ENCODE data around the gene PREP. TPM values are rescaled to one million over a fixed set of nuclear protein-coding genes. Genes with fewer than 3 reads are reported as not detected.

PREP gene
- total RNA-seq, 1 donor from 2014 or later, result 55.2 TPM

DNA sequence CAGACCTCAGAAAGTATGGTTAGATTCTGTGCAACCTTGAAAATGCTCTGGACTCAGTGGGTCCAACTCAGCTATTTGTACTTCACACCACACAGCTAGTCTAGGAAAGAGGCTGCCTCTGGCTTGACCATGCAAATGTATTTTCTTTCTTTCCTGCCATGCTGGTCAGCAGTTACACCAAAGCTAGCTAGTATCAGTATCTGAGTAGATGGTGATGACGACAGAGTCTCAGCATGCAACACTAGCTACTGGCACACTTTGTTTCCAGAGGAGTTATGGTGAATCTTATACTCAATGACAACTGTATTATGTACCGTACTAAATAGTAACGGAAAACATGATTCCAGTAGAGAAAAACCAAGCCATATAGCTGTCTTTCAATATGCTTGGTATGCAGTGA, 126.5 kb downstream of the PREP start:
- DNase-seq, result no peak
- H3K27me3 Mint-ChIP-seq, result no peaks in the 10 kb centered on the region
- peaks cover 31% of the 10 kb centered on the region for H3K36me3 Mint-ChIP-seq (ENCODE audit: low read depth)
- no peaks in the 10 kb centered on the region for H3K9me3 Mint-ChIP-seq
- no peak overlapping the region for H3K27ac Mint-ChIP-seq
- H3K4me1 Mint-ChIP-seq, result no peaks in the 10 kb centered on the region
- intact Hi-C loops (cut with micrococcal nuclease), result no loop called here
- H3K4me3 Mint-ChIP-seq, result no peak overlapping the region

DNA sequence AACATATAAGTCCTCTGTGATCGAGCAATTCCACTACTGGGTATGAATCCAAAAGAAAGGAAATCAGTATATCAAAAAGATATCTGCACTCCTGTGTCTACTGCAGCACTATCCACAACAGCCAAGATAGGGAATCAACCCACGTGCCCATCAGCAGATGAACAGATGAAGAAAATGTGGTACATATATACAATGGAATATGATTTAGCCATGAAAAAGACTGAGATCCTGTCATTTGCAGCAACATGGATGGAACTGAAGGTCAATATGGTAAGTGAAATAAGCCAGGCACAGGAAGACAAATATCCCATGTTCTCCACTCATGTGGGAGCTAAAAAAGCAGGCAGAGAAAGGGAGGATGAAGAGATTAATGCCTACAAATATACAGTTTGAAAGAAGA, 127.3 kb downstream of the PREP start:
- Mint-ChIP-seq H3K27me3 (no peaks in the 10 kb centered on the region), H3K27ac (no peak overlapping the region), H3K4me1 (no peaks in the 10 kb centered on the region)

DNA sequence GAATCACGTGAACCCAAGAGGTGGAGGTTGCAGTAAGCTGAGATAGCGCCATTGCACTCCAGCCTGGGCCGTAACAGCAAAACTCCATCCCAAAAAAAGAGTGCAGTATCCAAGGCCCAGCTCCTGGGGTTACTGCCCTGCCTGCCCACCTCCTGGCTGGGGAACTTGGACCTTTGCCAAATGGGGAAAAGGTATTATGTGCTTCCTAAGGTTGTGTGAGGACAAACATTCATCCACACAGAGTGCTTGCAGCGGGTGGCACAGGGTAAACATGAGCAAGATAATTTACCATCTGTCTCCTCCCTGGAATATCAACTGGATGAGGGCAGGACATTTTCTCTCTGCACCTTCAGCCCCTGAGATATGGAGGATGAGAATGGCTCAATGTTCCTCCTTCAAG, 128.2 kb downstream of the PREP start:
- no peak overlapping the region for H3K27ac Mint-ChIP-seq
- no peak overlapping the region for H3K4me3 Mint-ChIP-seq
- peaks cover 18% of the 10 kb centered on the region for H3K36me3 Mint-ChIP-seq (ENCODE audit: low read depth)
- no peak for DNase-seq
- intact Hi-C loops (cut with micrococcal nuclease), result no loop called here
- no peaks in the 10 kb centered on the region for H3K9me3 Mint-ChIP-seq
- H3K27me3 Mint-ChIP-seq, result no peaks in the 10 kb centered on the region
- H3K4me1 Mint-ChIP-seq, result no peaks in the 10 kb centered on the region

More for the DNA sequence above, 127.3 kb downstream of the PREP start:
- no peak overlapping the region for H3K4me3 Mint-ChIP-seq
- intact Hi-C loops (cut with micrococcal nuclease), result no loop called here
- no peak for DNase-seq
- no peaks in the 10 kb centered on the region for H3K9me3 Mint-ChIP-seq
- peaks cover 24% of the 10 kb centered on the region for H3K36me3 Mint-ChIP-seq (ENCODE audit: low read depth)

DNA sequence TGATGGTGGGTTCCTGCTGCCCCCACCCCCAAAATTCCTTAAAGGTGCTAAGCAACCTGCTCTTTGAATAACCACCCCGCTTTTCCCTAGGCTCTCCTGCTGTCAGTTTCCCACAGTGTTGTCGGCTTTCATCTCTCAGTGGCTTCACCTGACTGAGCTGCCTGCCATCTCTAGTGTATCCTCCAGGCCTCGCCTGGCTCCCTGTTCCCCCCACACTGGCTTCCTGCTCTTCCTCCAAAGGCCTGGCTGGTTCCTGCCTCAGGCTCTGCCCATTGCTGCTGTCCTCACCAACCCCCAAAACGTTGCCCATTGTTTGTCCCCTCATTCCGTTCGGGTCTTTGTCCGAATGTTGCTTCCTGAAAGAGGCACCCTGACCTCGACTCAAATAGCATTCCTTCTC, 129.3 kb downstream of the PREP start:
- H3K27me3 Mint-ChIP-seq, result no peaks in the 10 kb centered on the region
- no peak overlapping the region for H3K4me3 Mint-ChIP-seq
- peaks cover 18% of the 10 kb centered on the region for H3K36me3 Mint-ChIP-seq (ENCODE audit: low read depth)
- H3K9me3 Mint-ChIP-seq, result no peaks in the 10 kb centered on the region
- DNase-seq, result no peak
- H3K27ac Mint-ChIP-seq, result no peak overlapping the region
- intact Hi-C loops (cut with micrococcal nuclease), result no loop called here
- H3K4me1 Mint-ChIP-seq, result no peaks in the 10 kb centered on the region

DNA sequence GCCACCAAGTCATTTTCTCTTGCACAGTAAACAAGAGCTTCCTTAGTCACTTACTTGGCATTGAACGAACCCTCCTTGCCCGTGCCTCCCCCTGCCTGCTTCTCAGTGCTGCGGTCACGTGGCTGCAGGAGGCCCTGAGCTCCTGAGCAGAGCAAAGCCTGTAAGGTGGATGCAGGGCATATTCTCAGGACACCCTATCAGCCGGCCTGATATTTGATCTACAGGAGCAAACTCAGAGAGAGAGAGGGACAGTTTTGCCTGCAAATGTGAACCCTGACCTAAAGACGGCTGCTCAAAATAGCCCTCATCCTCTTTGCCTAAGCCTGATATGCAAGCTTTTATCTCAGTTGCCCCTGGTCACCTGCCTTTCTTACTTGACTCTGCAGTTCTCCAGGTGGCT, 130.1 kb downstream of the PREP start:
- H3K27me3 Mint-ChIP-seq, result no peaks in the 10 kb centered on the region
- H3K9me3 Mint-ChIP-seq, result no peaks in the 10 kb centered on the region
- no peak for DNase-seq
- H3K27ac Mint-ChIP-seq, result no peak overlapping the region
- no peak overlapping the region for H3K4me3 Mint-ChIP-seq
- H3K4me1 Mint-ChIP-seq, result no peaks in the 10 kb centered on the region
- peaks cover 18% of the 10 kb centered on the region for H3K36me3 Mint-ChIP-seq (ENCODE audit: low read depth)
- intact Hi-C loops (cut with micrococcal nuclease), result no loop called here

DNA sequence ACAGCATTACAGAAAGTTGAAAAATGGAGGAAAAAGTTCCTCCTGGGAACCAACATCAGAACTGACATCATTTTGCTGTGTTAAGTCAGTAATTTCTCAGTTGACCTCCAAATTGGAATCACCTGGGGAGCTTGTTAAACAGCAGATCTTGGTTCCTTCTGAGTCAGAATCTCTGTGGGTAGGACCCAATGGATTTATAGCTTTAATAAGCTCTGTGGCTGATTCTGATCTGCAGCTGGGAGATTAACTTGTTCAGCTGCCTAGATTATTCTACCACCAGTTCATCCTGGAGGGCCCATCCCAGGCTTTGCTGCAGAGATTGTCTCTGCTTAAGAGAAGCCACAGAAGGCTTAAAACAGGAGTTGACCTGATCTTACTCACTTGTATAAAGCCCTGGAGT, 132.4 kb downstream of the PREP start:
- intact Hi-C loops (cut with micrococcal nuclease), result no loop called here
- Mint-ChIP-seq H3K27ac (no peak overlapping the region), H3K27me3 (peaks cover 10% of the 10 kb centered on the region), H3K4me1 (no peaks in the 10 kb centered on the region), H3K4me3 (no peak overlapping the region), H3K9me3 (no peaks in the 10 kb centered on the region), H3K36me3 (ENCODE audit: low read depth) (peaks cover 2% of the 10 kb centered on the region)
- no peak for DNase-seq

DNA sequence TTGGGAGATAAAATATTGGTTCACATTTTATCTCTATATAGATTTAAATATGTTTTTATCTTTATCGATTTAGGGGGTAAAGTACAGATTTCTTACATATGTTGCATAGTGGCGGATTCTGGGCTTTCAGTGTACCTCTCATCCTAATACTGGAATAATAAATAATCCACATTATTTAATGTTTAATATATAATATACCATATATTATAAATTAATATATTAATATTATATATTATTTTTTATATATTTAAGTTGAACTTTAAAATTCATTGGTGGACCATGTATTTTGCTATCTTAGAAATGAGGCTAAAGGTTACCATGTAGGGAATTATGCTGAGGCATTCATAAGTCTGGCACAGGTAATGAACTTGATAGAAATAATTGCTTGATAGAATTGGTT, 133.5 kb downstream of the PREP start:
- no peak overlapping the region for H3K27ac Mint-ChIP-seq
- peaks cover 10% of the 10 kb centered on the region for H3K27me3 Mint-ChIP-seq
- DNase-seq, result no peak
- no peaks in the 10 kb centered on the region for H3K4me1 Mint-ChIP-seq
- no peak overlapping the region for H3K4me3 Mint-ChIP-seq
- intact Hi-C loops (cut with micrococcal nuclease), result no loop called here
- no peaks in the 10 kb centered on the region for H3K9me3 Mint-ChIP-seq
- no peaks in the 10 kb centered on the region for H3K36me3 Mint-ChIP-seq (ENCODE audit: low read depth)

DNA sequence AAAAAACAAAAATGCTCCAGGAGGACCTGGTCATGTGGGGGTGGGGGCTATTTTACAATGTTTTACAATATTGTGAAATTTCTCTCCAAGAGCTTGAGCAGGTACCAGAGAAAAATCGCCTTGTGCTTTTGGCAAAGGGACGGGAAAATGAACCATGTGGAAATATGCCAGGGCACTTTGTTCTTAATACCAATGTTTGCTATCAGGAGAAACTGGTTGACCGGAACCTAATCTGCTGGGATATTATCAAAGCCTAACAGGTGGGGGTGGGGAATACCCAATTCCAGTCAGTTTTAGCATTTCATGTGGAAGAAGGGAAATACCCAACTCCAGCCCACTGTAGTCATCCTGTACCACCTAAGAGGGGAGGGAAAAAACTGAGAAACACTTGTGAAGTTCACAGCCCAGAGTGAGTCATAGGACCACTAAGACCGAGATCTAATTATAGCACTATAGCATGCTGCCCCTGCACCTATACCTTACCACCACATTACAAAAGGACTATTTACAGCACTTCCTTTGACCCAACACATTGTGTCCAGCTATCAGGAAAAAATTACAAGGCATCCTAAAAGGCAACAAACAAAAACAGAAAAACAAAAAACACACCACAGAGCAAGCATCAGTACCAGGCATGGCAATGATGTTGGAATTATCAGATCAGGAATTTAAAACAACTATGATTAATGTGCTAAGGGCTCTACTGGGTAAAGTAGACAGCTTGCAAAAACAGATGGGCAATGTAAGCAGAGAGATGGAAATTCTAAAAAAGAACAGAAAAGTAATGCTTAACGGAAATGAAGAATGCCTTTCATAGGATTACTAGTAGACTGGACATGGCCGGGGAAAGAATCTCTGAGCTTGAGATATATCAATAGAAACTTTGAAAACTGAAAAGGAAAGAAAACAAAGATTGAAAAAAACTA, 138.9 kb downstream of the PREP start:
- H3K4me3 Mint-ChIP-seq, result no peak overlapping the region
- H3K27me3 Mint-ChIP-seq, result peaks cover 12% of the 10 kb centered on the region
- H3K27ac Mint-ChIP-seq, result no peak overlapping the region
- H3K9me3 Mint-ChIP-seq, result no peaks in the 10 kb centered on the region
- intact Hi-C loops (cut with micrococcal nuclease), result no loop called here
- H3K36me3 Mint-ChIP-seq (ENCODE audit: low read depth), result no peaks in the 10 kb centered on the region
- no peak for DNase-seq
- H3K4me1 Mint-ChIP-seq, result peaks cover 7% of the 10 kb centered on the region

DNA sequence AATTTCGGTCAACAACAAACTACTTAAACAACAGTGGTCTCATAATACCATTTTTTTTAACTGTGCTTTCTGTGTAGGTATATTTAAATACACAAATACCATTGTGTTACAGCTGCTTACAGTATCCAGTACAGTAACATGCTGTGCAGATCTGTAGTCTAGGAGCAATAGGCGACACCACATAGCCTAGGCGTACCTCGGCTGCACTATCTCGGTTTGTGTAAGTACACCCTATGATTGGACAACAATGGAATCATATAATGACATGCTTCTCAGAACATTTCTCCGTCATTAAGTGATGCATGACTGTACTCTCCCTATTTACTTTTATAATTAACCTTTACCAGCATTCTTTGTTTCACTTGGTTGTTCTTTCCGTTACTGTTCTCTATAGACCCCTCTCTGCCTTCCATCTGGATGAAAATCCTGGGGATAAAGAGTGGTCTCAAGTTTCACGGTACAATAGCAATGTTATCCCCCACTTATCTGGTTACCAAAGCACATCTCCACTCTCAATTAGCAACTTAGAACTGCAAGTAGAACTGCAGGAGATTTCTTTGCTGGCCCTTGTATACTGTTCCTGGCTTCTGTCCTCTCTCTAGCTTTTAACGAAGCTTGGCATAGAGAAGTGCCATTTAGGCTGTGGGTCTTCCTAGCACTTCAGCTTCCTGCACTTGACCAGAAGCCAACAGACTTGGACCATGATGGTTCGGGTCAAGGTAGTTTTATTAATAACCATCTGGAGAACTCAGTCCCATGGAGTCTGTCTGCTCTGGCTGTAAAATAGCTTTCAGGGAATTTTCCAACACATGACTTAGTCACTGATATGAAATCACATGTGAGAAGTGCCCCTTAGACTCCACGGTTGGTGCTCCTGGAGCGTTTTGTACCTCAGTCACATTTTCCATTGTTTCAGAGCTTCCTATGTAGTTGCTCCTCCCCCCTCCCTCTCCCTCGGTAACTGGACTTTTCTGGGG, 142.7 kb downstream of the PREP start:
- DNase-seq, result no peak
- H3K9me3 Mint-ChIP-seq, result no peaks in the 10 kb centered on the region
- H3K4me1 Mint-ChIP-seq, result peaks cover 7% of the 10 kb centered on the region
- no peaks in the 10 kb centered on the region for H3K36me3 Mint-ChIP-seq (ENCODE audit: low read depth)
- peaks cover 8% of the 10 kb centered on the region for H3K27me3 Mint-ChIP-seq
- no peak overlapping the region for H3K27ac Mint-ChIP-seq
- intact Hi-C loops (cut with micrococcal nuclease), result no loop called here
- H3K4me3 Mint-ChIP-seq, result no peak overlapping the region

DNA sequence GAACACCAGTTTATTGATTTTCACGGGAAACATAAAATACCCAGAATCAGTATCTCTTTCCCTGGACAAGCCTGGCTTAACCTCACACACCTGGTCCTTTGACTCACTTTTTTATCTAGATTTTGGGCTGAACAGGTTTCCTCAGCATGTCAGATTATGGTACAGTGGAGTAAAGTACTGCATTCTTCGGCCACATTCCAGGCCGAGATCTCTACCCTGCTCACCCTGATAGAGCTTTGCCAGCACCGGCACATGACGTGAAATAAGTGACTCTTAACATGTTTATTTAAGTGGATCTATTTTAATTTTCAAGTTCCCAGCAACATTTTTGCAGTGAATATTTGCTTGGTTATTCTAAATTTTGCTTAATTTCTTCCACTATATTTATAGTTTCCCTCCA, 144.1 kb downstream of the PREP start:
- H3K4me3 Mint-ChIP-seq, result no peak overlapping the region
- H3K4me1 Mint-ChIP-seq, result peaks cover 3% of the 10 kb centered on the region
- peaks cover 3% of the 10 kb centered on the region for H3K9me3 Mint-ChIP-seq
- H3K36me3 Mint-ChIP-seq (ENCODE audit: low read depth), result no peaks in the 10 kb centered on the region
- peaks cover 10% of the 10 kb centered on the region for H3K27me3 Mint-ChIP-seq
- H3K27ac Mint-ChIP-seq, result no peak overlapping the region
- intact Hi-C loops (cut with micrococcal nuclease), result no loop called here
- no peak for DNase-seq

DNA sequence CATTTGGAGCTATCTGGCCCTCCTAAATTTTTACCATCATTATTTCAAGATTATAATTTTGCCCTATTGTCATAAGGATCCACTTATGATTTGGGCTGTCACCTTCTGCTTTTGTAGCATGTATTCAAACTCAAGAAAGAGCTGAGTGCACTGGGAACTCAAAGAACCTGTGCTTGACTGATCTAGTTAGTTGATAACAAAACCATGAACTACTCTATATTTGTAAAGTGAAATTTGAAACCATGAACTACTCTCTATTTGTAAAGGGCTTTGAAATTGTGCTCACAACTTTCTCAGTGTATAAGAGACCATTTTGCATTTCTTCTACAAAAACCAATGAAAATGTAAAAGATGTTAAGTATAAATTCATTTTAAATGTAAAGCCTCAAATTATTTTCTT, 145.5 kb downstream of the PREP start:
- H3K4me3 Mint-ChIP-seq, result no peak overlapping the region
- DNase-seq, result no peak

DNA sequence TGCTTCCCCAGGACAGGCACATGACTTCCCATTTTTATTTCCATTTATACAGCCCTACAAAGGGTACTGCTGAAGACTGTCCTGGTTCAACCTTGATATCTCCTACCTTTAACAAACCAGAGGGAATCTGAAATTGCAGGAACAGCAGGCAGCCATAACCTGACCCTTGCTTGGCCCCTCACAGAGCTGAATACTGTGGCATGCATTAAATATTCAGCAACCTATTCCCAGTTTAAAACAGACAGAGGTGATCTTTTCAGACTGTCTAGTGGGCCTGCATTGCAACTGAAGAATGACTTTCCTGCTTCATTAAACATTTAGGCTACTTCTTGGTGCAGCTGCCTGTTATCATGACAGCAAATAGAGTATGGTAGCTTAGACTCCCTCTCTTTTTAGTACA, 146.3 kb downstream of the PREP start:
- no peak overlapping the region for H3K4me3 Mint-ChIP-seq
- no peak overlapping the region for H3K27ac Mint-ChIP-seq
- H3K9me3 Mint-ChIP-seq, result peaks cover 3% of the 10 kb centered on the region
- H3K4me1 Mint-ChIP-seq, result peaks cover 3% of the 10 kb centered on the region
- no peak for DNase-seq
- intact Hi-C loops (cut with micrococcal nuclease), result no loop called here
- H3K36me3 Mint-ChIP-seq (ENCODE audit: low read depth), result no peaks in the 10 kb centered on the region
- H3K27me3 Mint-ChIP-seq, result peaks cover 11% of the 10 kb centered on the region

More for the DNA sequence above, 145.5 kb downstream of the PREP start:
- Mint-ChIP-seq H3K27me3 (peaks cover 10% of the 10 kb centered on the region), H3K36me3 (ENCODE audit: low read depth) (no peaks in the 10 kb centered on the region), H3K27ac (no peak overlapping the region), H3K4me1 (peaks cover 3% of the 10 kb centered on the region), H3K9me3 (peaks cover 3% of the 10 kb centered on the region)
- intact Hi-C loops (cut with micrococcal nuclease), result no loop called here

DNA sequence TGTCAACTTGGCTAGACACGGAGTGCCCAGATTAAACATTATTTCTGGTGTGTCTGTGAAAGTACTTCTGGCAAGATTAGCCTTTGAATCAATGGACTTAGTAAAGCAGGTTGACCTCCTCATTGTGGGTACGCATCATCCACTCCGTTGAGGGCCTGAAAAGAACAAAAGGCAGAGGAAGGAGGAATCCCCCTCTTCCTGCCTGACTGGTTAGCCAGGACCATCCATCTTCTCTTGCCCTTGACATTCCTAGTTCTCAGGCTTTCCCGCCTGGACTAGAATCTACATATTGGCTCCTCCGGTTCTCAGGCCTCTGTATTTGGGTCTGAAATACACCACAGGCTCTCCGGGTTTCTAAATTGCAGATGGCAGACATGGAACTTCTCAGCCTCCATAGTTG, 149.1 kb downstream of the PREP start:
- peaks cover 11% of the 10 kb centered on the region for H3K27me3 Mint-ChIP-seq
- intact Hi-C loops (cut with micrococcal nuclease), result no loop called here
- H3K27ac Mint-ChIP-seq, result no peak overlapping the region
- peaks cover 3% of the 10 kb centered on the region for H3K9me3 Mint-ChIP-seq
- no peaks in the 10 kb centered on the region for H3K4me1 Mint-ChIP-seq
- H3K4me3 Mint-ChIP-seq, result no peak overlapping the region
- no peak for DNase-seq
- no peaks in the 10 kb centered on the region for H3K36me3 Mint-ChIP-seq (ENCODE audit: low read depth)

DNA sequence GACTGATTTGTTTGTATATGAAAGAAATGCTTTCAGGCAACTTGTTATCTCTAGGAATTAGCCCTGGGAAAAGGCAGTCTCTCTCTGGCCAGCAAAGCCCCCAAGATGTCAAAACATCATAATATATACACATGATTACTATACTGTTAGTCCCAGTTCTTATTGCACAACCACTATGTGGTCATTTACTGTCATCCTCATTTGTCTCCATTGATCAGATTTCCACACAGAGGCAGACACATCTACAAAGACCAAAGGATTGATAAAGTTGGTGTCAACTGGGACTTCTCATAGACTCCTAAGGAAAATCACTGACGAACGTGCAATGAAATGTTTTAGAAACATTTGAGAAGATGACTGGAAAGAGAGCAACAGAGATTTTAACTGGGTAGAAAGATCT, 151.2 kb downstream of the PREP start:
- Mint-ChIP-seq H3K36me3 (ENCODE audit: low read depth) (no peaks in the 10 kb centered on the region), H3K27me3 (peaks cover 11% of the 10 kb centered on the region), H3K9me3 (peaks cover 3% of the 10 kb centered on the region), H3K4me1 (no peaks in the 10 kb centered on the region), H3K4me3 (no peak overlapping the region), H3K27ac (no peak overlapping the region)
- no peak for DNase-seq
- intact Hi-C loops (cut with micrococcal nuclease), result no loop called here

All from activated CD4-positive, alpha-beta T cell treated with anti-CD3 and anti-CD28 coated beads, Interleukin-2, amount 10 ng/mL, durations not matched to agents 24 days and 14 days (primary cell).